Stimulated activated CD4-positive, alpha-beta T cell treated with anti-CD3 and anti-CD28 coated beads, TNF-alpha, amount 100 ng/mL, for 48 hours (primary cell): Measurements from ENCODE around the gene TBC1D3E.
"Not testable (repeated sequence)": the region's sequence is repeated elsewhere in the genome, so short reads cannot be mapped to it uniquely, and the experiment has no call there.

Experiments used
- DNase-seq, 3 donors: peaks; one replicate each; pipeline ENCODE4 v3.0.0-alpha.2; 2020; ENCODE audit warnings: low read depth in 3 of 3

TBC1D3E gene

GRCh38 chr17:38127651-38128050 is at the start of gene TBC1D3E:
TBC1D3E (plus strand) TSS chr17:38127951; CDS start chr17:38129496, 1,545 bp downstream.
- not testable (repeated sequence) for DNase-seq

DNA sequence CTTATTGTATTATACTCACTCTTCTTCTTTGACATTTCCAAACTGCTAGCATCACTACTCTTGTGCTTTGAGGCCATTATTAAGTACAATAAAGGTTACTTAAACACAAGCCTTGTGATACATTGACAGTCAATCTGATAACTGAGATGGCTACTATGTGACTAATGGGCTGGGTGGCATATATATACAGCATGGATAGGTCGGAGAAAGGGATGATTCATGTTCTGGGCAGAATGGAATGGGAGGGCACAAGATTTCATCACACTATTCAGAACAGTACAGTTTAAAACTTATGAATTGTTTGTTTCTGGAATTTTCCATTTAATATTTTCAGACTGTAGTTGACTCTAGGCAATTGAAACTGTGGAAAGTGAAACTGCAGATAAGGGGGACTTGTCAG is 40.4 kb upstream of the TBC1D3E start:
- DNase-seq, result not testable (repeated sequence)

GRCh38 chr17:38088120-38088519 is 39.6 kb upstream of the TBC1D3E start:
- DNase-seq, result not testable (repeated sequence)

DNA sequence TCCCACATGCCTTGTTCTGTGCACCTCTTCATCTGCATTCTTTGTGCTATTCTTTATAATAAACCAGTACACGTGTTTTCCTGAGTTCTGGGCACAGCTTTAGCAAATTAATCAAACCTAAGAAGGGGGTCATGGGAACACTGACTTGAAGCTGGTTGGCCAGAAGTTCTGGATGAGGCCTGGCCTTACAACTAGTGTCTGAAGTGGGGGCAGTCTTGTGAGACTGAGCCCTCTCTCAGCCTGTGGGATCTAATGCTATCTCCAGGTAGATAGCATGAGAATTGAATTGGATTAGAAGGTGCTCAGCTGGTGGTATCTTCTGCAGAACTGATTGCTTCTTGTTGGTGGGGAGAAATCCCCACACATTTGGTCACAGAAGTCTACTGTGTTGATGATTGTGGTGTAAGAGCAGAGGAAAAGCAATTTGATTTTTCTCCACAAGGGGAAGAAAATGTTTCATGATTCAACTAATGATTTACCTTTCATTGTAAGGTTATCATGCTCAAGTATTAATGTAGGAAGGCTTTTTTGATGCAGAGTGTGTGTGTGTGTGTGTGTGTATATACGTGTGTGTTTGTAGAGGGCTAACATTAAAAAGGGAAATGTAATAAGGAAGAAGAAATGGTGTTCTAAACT is 33.6 kb upstream of the TBC1D3E start:
- DNase-seq, result not testable (repeated sequence)

- DNase-seq, result not testable (repeated sequence)
These were observed 28.5 kb upstream of the TBC1D3E start for GRCh38 chr17:38099262-38099661.

DNA sequence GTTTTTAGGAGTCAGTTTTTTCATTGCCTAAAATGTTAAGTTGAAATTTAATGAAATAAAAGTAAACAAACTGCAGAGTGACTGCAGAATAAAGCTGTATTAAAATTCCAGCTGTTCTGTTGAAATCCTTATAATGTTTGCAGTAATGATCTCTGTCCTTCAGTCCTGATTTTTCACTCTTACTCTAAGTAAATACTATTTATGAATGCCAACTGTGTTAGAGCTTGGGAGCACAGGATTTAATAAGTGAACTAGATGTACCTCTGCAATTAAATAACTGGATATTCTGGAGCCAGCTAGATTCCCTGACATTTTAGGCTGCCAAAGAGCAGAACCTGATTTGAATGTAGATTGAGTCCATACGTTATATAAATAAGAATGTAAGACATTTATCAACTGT is 7.9 kb upstream of the TBC1D3E start:
- DNase-seq, result not testable (repeated sequence)

- DNase-seq, result not testable (repeated sequence)
These were observed 7.1 kb downstream of the TBC1D3E start for GRCh38 chr17:38134860-38135259.
